Spleen (tissue), 11 donors: ENCODE results near the gene MAPKAP1. TPM values are rescaled to one million over a fixed set of nuclear protein-coding genes. Genes with fewer than 3 reads are reported as not detected.

Experiments
- DNase-seq: peaks from one replicate; pipeline ENCODE4 v3.0.0-alpha.2; 2020
- H3K27ac ChIP-seq, 8 donors: fragments of 200-600 bp; sonication (generic) in 7 of 8; 1 replicate in 4 of 8; 2 replicates in 4 of 8; pipeline versions ENCODE4 v1.5.0 to v1.8.0; 2016 to 2021; ENCODE audit warnings: inconsistent platforms in 4 of 8, mild to moderate bottlenecking in 4 of 8, moderate library complexity in 1 of 8
- H3K27me3 ChIP-seq, 7 donors: fragments of 200-600 bp; sonication (generic) in 6 of 7; replicated peaks in 1 of 7; 1 replicate in 4 of 7; 2 replicates in 3 of 7; pipeline versions ENCODE4 v1.5.0 to v1.8.0; 2016 to 2021; ENCODE audit warnings: inconsistent platforms in 3 of 7, mild to moderate bottlenecking in 1 of 7
- H3K36me3 ChIP-seq, 6 donors: fragments of 200-600 bp; sonication (generic) in 5 of 6; 1 replicate in 4 of 6; 2 replicates in 2 of 6; pipeline versions ENCODE4 v1.5.0 to v1.8.0; 2016 to 2021; ENCODE audit warnings: inconsistent platforms in 2 of 6
- H3K4me1 ChIP-seq, 6 donors: fragments of 200-600 bp; sonication (generic) in 5 of 6; 1 replicate in 3 of 6; 2 replicates in 3 of 6; pipeline versions ENCODE4 v1.5.0 to v1.8.0; 2016 to 2021; ENCODE audit warnings: inconsistent platforms in 3 of 6
- H3K4me3 ChIP-seq, 8 donors: fragments of 200-600 bp; sonication (generic) in 7 of 8; 1 replicate in 4 of 8; 2 replicates in 4 of 8; pipeline versions ENCODE4 v1.5.0 to v1.8.0; 2016 to 2021; ENCODE audit warnings: inconsistent platforms in 4 of 8, mild to moderate bottlenecking in 4 of 8, moderate library complexity in 2 of 8
- H3K9me3 ChIP-seq, 8 donors: fragments of 200-600 bp; sonication (generic) in 7 of 8; 1 replicate in 4 of 8; 2 replicates in 4 of 8; pipeline versions ENCODE4 v1.5.0 to v1.8.0; 2016 to 2021; ENCODE audit warnings: inconsistent platforms in 4 of 8
- CTCF ChIP-seq, 11 experiments: fragments of 200-600 bp in 7 of 11; fragments of 450-650 bp in 4 of 11; sonication (generic) in 4 of 11; IDR thresholded peaks in 8 of 11; conservative IDR thresholded peaks in 3 of 11; 1 replicate in 7 of 11; 2 replicates in 4 of 11; pipeline versions ENCODE4 v1.4.0 to v1.8.0; 2016 to 2021; ENCODE audit warnings: antibody characterized with exemption in 11 of 11, inconsistent platforms in 4 of 11, mild to moderate bottlenecking in 1 of 11
- POLR2A ChIP-seq, 3 donors: fragments of 450-650 bp; IDR thresholded peaks; one replicate each; pipeline ENCODE4 v1.5.1; 2017; ENCODE audit warnings: antibody characterized with exemption in 3 of 3, mild to moderate bottlenecking in 1 of 3
- POLR2AphosphoS5 ChIP-seq, 3 donors: sonication (generic); formaldehyde crosslinking; IDR thresholded peaks; one replicate each; pipeline ENCODE4 v1.5.1; 2017; ENCODE audit warnings: antibody characterized with exemption in 3 of 3
- WGBS, 5 donors: extraction: QIAGEN DNeasy Blood & Tissue Kit in 3 of 5; methylation state at CpG; one replicate each; pipeline versions ENCODE4 v1.1.5 to v1.1.7; 2013 to 2018; 5-methylcytosine and 5-hydroxymethylcytosine counted together
- intact Hi-C: fragments of 100-400 bp; cut with DNase I; formaldehyde crosslinking; loops from one replicate; pipeline ENCODE4 v1.15.0; 2023; ENCODE audit warnings: low total_unique reads
- polyA plus RNA-seq, 3 donors: library from polyadenylated mRNA; stranded (reverse); fragments of 200-250 nt; gene quantifications; one replicate each; pipeline ENCODE4 v1.2.1, GENCODE V29; 2013
- total RNA-seq, 7 donors: library from RNA; depleted of rRNA in 3 of 7; stranded (reverse); fragments of >200 nt in 3 of 7; fragmentation: NEBNext Ultra II Directional in 4 of 7; extraction: Animal tissue kit (Norgen Biotek cat#: 25700) in 4 of 7; gene quantifications; one replicate each; pipeline versions ENCODE4 v1.1.0 to v1.2.1, GENCODE V29; 2016 to 2021
- donor health status: healthy with polysubstance abuse.
- donor health status: DM: no; HTN: no; CAD: no; lungs with moderate emphysema.
- donor health status: DM: no; HTN: no; CAD: no.
- donor health status: Bipolar disorder and iron deficiency.
- donor health status: healthy.
- donor health status: DM: no; HTN: no; CAD: no.
- donor health status: DM: yes; HTN: yes; CAD: no.

Gene MAPKAP1
- total and polyA plus RNA-seq, 10 donors = 37.2 to 77.2 (median 60.4) TPM

GRCh38 chr9:125411171-125411756 is 295.7 kb downstream of the MAPKAP1 start:
- H3K27me3 ChIP-seq = peaks cover 0 to 42% (median 11%) of the 10 kb centered on the region in 7 donors
- H3K27ac ChIP-seq = no peak overlapping the region
- H3K9me3 ChIP-seq = no peaks in the 10 kb centered on the region
- DNase-seq = no peak
- H3K4me3 ChIP-seq = no peak overlapping the region
- WGBS, 5 donors = 55 to 77% (median 72%) methylated on average over 7 to 14 of the region's 14 CpGs
- H3K4me1 ChIP-seq = peaks cover 8 to 22% (median 17%) of the 10 kb centered on the region in 6 donors
- no peaks in the 10 kb centered on the region for H3K36me3 ChIP-seq
- no peak for TF ChIP-seq CTCF (IDR thresholded peaks at IDR 0.05 in 8 of 11, conservative IDR thresholded peaks at IDR 0.05 in 3 of 11)
- no peak for TF ChIP-seq POLR2A (IDR thresholded peaks at IDR 0.05)
- TF ChIP-seq POLR2AphosphoS5 (IDR thresholded peaks at IDR 0.05) = no peak
- intact Hi-C loops = no loop called here

- TF ChIP-seq POLR2AphosphoS5 (IDR thresholded peaks at IDR 0.05) (no peak), CTCF (IDR thresholded peaks at IDR 0.05 in 8 of 11, conservative IDR thresholded peaks at IDR 0.05 in 3 of 11) (no peak), POLR2A (IDR thresholded peaks at IDR 0.05) (no peak)
- intact Hi-C loops = no loop called here
- DNase-seq = no peak
Measured at GRCh38 chr9:125410522-125410894, 296.5 kb downstream of the MAPKAP1 start.

GRCh38 chr9:125409637-125410521 is 297.1 kb downstream of the MAPKAP1 start:
- DNase-seq = no peak
- 87 to 92% (median 89%) methylated on average over 12 to 13 of the region's 13 CpGs for WGBS, 5 donors
- H3K9me3 ChIP-seq = no peaks in the 10 kb centered on the region
- no peaks in the 10 kb centered on the region for H3K36me3 ChIP-seq
- peaks cover 8 to 22% (median 17%) of the 10 kb centered on the region in 6 donors for H3K4me1 ChIP-seq
- intact Hi-C loops = loop anchor here (5.0 to 10.0 kb wide), 2 partner anchors 817 to 1005 kb away; no protein-coding TSS in a partner anchor
- peak overlapping the region in 1 of 8 donors; percentile 23 for H3K27ac ChIP-seq
- peaks cover 0 to 42% (median 11%) of the 10 kb centered on the region in 7 donors for H3K27me3 ChIP-seq
- H3K4me3 ChIP-seq = no peak overlapping the region
- TF ChIP-seq POLR2AphosphoS5 (IDR thresholded peaks at IDR 0.05) (no peak), CTCF (IDR thresholded peaks at IDR 0.05 in 8 of 11, conservative IDR thresholded peaks at IDR 0.05 in 3 of 11) (no peak), POLR2A (IDR thresholded peaks at IDR 0.05) (no peak)

More at GRCh38 chr9:125410522-125410894, 296.5 kb downstream of the MAPKAP1 start:
- WGBS, 5 donors = 80 to 97% (median 92%) methylated on average over 23 to 24 of the region's 24 CpGs
- Histone ChIP-seq H3K4me1 (peaks cover 8 to 22% (median 17%) of the 10 kb centered on the region in 6 donors), H3K27me3 (peaks cover 0 to 42% (median 11%) of the 10 kb centered on the region in 7 donors), H3K9me3 (no peaks in the 10 kb centered on the region), H3K4me3 (no peak overlapping the region), H3K27ac (peak overlapping the region in 1 of 8 donors; percentile 23), H3K36me3 (no peaks in the 10 kb centered on the region)

GRCh38 chr9:125409217-125409636 is 297.8 kb downstream of the MAPKAP1 start:
- no peak overlapping the region for H3K27ac ChIP-seq
- peaks cover 8 to 22% (median 17%) of the 10 kb centered on the region in 6 donors for H3K4me1 ChIP-seq
- H3K9me3 ChIP-seq = no peaks in the 10 kb centered on the region
- no peak overlapping the region for H3K4me3 ChIP-seq
- no peaks in the 10 kb centered on the region for H3K36me3 ChIP-seq
- WGBS, 5 donors = 68 to 88% (median 80%) methylated on average over 16 to 20 of the region's 20 CpGs
- DNase-seq = peak; percentile 72
- intact Hi-C loops = loop anchor here (5.0 to 10.0 kb wide), 2 partner anchors 818 to 1006 kb away; no protein-coding TSS in a partner anchor
- TF ChIP-seq POLR2AphosphoS5 (IDR thresholded peaks at IDR 0.05) = no peak
- TF ChIP-seq CTCF (IDR thresholded peaks at IDR 0.05 in 8 of 11, conservative IDR thresholded peaks at IDR 0.05 in 3 of 11) = no peak
- no peak for TF ChIP-seq POLR2A (IDR thresholded peaks at IDR 0.05)
- peaks cover 0 to 42% (median 11%) of the 10 kb centered on the region in 7 donors for H3K27me3 ChIP-seq
